ENCODE results near the gene NRG3.
"Not testable (repeated sequence)": the region's sequence is repeated elsewhere in the genome, so short reads cannot be mapped to it uniquely, and the experiment has no call there.

Gene NRG3

DNA sequence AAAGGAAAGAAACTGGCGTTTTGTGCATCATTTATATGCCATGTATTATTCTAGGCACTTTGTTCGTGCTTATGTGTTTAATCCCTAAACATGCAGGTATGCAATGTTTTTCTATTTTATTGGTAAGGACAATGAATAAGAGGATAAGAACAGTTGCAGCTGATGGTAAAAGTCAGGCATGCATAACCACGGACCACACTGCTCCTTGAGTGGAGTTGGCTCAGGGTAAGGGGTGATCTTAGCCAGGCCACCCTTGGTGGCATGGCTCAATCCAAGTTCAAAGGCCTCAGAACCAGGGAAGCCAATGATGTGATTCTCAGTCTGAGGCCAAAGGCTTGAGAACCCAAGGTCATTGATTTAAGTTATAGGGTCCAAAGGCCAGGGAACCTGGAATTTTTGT, 1068.1 kb downstream of the NRG3 start:
- Histone ChIP-seq H3K27ac (no peak overlapping the region), H3K4me3 (peak overlapping the region; percentile 15)
- no peak for TF ChIP-seq CTCF (IDR thresholded peaks at IDR 0.05)
- no peak for DNase-seq (ENCODE audit: low spot score)

- DNase-seq (ENCODE audit: low spot score): no peak
- TF ChIP-seq CTCF (IDR thresholded peaks at IDR 0.05): no peak
These were observed 1075.0 kb downstream of the NRG3 start for GRCh38 chr10:82949816-82950575.

GRCh38 chr10:82953331-82953730, 1078.3 kb downstream of the NRG3 start:
- no peak for TF ChIP-seq CTCF (IDR thresholded peaks at IDR 0.05)
- Histone ChIP-seq H3K4me3 (no peak overlapping the region), H3K27ac (no peak overlapping the region)
- DNase-seq (ENCODE audit: low spot score): no peak

More at GRCh38 chr10:82949816-82950575, 1075.0 kb downstream of the NRG3 start:
- Histone ChIP-seq H3K27ac (no peak overlapping the region), H3K4me3 (no peak overlapping the region)

GRCh38 chr10:82953909-82954308, 1078.9 kb downstream of the NRG3 start:
- H3K27ac ChIP-seq: no peak overlapping the region
- TF ChIP-seq CTCF (IDR thresholded peaks at IDR 0.05): no peak
- H3K4me3 ChIP-seq: no peak overlapping the region
- no peak for DNase-seq (ENCODE audit: low spot score)

GRCh38 chr10:82960421-82961060, 1085.5 kb downstream of the NRG3 start:
- DNase-seq (ENCODE audit: low spot score); H3K27ac ChIP-seq; H3K4me3 ChIP-seq: not testable (repeated sequence)

DNA sequence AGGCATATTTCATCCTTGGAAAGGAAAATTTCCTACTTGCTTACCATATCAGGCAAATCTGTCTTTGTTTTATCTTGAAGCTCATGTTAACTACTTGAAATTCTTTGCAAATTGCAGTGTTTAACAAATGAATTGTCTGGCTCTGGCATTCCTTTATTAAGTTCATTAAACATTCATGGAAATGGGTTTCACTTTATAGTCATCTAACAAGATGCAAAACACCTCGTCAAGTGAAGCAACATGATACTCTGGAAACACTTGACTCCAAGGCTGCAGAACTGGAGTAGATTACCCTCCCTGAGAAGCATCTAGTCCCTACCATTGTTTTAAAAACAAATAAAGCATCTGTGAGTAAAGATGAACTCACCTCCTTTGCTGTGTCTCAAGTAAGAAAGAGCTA, 1086.9 kb downstream of the NRG3 start:
- H3K4me3 ChIP-seq: no peak overlapping the region
- no peak for DNase-seq (ENCODE audit: low spot score)
- no peak for TF ChIP-seq CTCF (IDR thresholded peaks at IDR 0.05)
- H3K27ac ChIP-seq: no peak overlapping the region

DNA sequence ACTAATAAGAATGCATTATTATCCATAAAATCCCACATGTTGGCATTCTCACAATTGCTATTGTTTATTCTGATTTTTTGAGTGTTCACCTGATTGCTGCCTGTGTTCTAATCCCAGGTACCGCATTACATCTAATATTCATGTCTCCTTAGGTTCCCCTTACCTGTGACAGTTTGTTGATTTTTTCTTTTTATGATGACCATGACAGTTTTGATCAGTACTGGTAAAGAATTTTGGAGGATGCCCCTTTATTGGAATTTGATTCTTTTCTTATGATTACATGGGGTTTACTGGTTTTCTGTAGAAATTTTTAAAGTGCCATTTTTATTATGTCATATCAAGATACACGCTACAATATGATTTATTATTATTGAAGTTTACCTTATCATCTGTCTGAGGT, 1091.1 kb downstream of the NRG3 start:
- TF ChIP-seq CTCF (IDR thresholded peaks at IDR 0.05): no peak
- DNase-seq (ENCODE audit: low spot score): no peak
- H3K27ac ChIP-seq: no peak overlapping the region
- H3K4me3 ChIP-seq: no peak overlapping the region
